Fibroblast of pulmonary artery (primary cell): ENCODE measurements around the gene ZPR1.

Experiments
- DNase-seq: peaks from one replicate; pipeline ENCODE4 v3.0.0-alpha.2; 2010; ENCODE audit warnings: low read depth
- H3K4me3 ChIP-seq: replicated peaks from 2 replicates; pipeline ENCODE4 v1.5.1; 2011; ENCODE audit warnings: low read depth, mild to moderate bottlenecking, control low read depth, low read length, moderate library complexity
- TF ChIP-seq, protein P1 (sequence below): IDR thresholded peaks from 2 replicates; pipeline ENCODE4 v1.5.1; 2011; ENCODE audit warnings: mild to moderate bottlenecking, control low read depth, low read length, inconsistent platforms; ENCODE audit errors: missing control alignments

The ZPR1 gene

DNA sequence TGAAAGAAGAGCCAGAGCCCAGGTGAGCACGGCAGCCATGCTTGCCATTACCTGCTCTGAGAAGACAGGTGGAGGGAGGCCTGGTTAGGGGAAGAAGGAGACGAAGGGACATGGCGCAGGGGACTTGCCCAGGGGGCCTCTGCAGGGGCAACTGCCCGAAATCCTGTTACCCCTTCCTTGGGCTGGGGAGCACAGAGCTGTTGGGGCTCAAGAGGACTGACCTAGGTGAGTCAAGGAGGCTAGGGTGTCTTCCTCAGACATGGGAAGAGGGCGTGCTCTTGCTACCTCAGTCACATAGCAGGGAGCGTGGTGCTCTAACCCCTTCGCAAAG is 4.0 kb upstream of the ZPR1 start, which contains the start of gene APOA5:
Gene APOA5 (minus strand): TSS at position 67 of the 331 bp plus-strand sequence. CDS start 19 bp downstream, at position 48.
- DNase-seq = no peak
- H3K4me3 ChIP-seq = no peak within 1 kb of the TSS
- TF ChIP-seq, protein P1, sequence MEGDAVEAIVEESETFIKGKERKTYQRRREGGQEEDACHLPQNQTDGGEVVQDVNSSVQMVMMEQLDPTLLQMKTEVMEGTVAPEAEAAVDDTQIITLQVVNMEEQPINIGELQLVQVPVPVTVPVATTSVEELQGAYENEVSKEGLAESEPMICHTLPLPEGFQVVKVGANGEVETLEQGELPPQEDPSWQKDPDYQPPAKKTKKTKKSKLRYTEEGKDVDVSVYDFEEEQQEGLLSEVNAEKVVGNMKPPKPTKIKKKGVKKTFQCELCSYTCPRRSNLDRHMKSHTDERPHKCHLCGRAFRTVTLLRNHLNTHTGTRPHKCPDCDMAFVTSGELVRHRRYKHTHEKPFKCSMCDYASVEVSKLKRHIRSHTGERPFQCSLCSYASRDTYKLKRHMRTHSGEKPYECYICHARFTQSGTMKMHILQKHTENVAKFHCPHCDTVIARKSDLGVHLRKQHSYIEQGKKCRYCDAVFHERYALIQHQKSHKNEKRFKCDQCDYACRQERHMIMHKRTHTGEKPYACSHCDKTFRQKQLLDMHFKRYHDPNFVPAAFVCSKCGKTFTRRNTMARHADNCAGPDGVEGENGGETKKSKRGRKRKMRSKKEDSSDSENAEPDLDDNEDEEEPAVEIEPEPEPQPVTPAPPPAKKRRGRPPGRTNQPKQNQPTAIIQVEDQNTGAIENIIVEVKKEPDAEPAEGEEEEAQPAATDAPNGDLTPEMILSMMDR = no peak

DNA sequence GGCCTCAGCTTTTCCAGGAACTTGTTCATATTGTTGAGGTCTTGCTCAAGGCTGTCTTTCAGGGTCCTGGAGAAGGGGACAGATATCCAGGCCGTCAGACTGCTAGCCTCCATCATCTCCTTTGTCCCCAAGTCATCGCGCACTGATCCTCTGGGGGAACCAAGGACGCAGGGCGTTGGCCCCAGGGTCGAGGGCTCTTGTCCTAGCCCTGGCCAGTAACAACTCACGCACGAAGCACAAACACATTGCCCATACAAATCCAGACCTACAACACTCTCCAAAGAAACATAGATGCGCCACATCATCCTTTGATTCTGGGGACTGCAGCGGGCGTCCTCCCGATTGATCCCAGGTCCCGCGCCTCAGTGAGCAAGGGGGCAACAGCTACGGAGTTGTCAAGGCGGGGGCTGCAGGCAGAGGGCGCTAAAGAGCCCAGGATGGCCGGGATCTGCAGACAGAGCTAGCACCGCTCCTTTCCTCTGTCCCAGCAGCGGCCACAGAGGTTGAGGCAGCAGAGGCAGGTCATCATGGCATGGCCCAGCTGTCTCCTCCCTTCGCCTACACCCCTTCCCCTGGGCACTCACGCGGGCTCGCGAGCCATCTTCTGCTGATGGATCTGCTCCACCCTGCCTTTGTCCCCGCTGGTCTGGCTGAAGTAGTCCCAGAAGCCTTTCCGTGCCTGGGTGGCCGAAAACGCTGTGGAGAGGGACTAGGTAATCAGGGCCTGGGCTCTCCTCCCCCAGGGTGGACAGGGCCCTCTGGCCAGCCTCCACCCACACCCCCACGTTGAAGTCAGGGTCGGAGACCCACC is 3.4 kb upstream of the ZPR1 start:
- TF ChIP-seq, protein P1 = peak; percentile 90
- peak; percentile 74 for DNase-seq
- no peak overlapping the region for H3K4me3 ChIP-seq

DNA sequence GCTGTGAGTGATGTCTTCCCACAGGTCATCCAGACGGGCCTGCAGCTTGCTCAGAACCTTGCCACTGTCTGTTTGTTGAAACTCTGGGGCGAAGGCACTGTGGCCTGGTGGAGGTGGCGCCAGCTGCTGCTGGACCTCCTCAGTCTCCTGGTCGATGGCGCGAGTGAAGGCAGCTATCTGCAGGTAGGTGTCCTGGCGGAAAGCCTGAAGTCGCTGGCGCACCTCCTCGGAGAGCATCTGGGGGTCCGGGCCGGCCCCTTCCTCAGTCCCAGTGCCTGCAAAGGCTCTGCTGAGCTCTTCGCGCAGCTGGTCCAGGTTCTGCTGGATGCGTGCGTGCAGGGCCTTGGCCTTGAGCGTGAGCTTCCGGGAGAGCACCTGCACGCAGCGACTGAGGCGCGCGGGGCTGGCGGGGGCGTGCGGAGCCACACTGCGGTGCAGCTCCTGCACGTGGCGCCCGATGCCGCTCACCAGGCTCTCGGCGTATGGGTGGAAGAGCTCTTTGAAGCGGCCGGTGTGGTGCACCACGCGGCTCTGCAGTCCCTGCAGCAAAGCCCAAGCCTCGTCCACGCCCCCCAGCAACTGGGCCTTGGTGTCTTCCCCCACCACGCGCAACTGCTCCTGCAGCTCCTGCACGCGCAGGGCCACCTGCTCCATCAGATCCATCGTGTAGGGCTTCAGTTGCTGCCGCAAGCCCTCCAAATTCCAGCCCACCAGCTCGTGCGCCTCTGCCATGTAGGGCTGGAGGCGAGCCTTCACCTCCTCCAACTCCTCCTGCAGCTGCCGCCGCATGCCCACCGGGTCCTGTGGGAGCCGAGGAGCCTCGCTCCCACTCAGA is 2.6 kb upstream of the ZPR1 start:
- TF ChIP-seq, protein P1 = no peak
- no peak overlapping the region for H3K4me3 ChIP-seq
- no peak for DNase-seq

DNA sequence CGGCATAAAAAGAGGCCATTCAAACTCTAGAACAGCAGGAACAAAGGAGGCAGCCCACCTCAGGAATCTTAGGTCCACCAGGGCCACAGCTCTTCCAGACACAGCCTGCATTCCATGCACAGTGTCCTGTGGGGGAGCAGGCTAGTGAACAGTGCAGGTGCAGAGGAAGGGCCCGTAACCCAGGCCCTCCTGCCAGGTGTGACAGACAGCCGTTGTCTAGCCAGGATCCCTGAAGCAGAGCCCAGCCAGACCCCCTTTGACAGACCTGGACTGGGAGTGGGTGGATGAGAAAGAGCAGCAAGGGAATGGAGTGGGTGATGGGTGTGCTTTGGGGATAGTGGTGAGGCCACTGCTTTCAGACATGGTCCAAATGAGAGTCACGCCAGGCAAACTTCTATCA is 1.2 kb upstream of the ZPR1 start:
- TF ChIP-seq, protein P1 = no peak

DNA sequence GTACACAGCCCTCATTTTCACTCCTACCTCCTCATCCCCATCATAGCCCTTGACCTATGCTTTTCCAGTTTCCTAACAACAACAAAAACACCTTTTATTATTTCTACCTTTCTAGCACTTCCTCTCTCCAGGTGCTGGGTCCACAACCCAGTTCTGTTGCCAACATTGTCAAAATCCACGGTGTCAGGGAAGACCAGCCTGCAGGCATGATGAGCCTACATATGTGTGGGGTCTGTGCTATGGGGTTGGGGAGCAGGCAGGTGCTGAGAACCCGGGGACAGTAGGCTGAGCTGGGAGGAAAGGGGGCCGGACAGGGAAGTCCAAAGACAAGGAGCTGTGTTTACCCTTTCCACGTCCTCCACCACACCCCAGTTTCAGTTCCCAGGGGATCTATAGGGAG is 711 bp upstream of the ZPR1 start:
- TF ChIP-seq, protein P1 = no peak
- no peak for DNase-seq

More for the DNA sequence above, 1.2 kb upstream of the ZPR1 start:
- no peak for DNase-seq
- no peak overlapping the region for H3K4me3 ChIP-seq

DNA sequence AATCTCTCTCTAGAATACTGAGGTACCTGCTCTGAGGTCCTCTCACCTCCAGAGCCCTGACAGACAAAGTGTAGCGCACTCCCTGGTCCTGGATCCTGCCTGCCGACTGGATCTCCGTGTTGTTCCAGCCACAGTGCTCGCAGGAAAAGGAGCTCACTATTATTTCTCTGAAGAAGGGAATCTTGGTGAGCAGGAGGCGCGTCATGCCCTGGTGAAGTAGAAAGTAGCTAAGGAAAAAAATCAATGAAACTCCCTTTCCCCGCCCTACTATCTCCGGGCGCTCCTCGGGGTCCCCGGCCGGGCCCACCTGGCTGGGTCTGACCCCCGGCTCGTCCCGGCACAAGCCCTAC is 412 bp downstream of the ZPR1 start:
- TF ChIP-seq, protein P1 = no peak
- H3K4me3 ChIP-seq = peak overlapping the region; percentile 72
- DNase-seq = no peak

More for the DNA sequence above, 711 bp upstream of the ZPR1 start:
- peak overlapping the region; percentile 72 for H3K4me3 ChIP-seq
